ENCODE results near the gene CAV2. TPM values are rescaled to one million over a fixed set of nuclear protein-coding genes. Genes with fewer than 3 reads are reported as not detected.

CAV2 gene
- total and polyA plus RNA-seq, 2 of the 13 experiments (the other 11 are each of a cell fraction or from before 2014, with no cell fraction given), result 0.09 to 0.18 TPM

GRCh38 chr7:116510795-116511194, 11.3 kb downstream of the CAV2 start:
- H3K9me3 ChIP-seq (ENCODE audit: low read length), result no peaks in the 10 kb centered on the region
- no peak overlapping the region for H3K4me2 ChIP-seq (ENCODE audit: low read depth, low read length)
- H3K36me3 ChIP-seq (replicated peaks in 1 of 2; ENCODE audit: control insufficient read depth in 1 of 2, insufficient read depth in 2 of 2, low read length in 2 of 2), result no peaks in the 10 kb centered on the region
- in situ Hi-C loops (cut with HindIII; ENCODE audit: extremely low pct_ligation_motif_present, low pct_unique_long_range_greater_than_20kb) (no loop called here), intact Hi-C loops (cut with micrococcal nuclease; ENCODE audit: unreplicated experiment) (no loop called here)
- ChIA-PET POLR2A (no interaction called here), CTCF (ENCODE audit: low intra/inter-chr PET ratio, low total read pairs) (no interaction called here)
- ATAC-seq, result no peak
- no peak overlapping the region for H3K27ac ChIP-seq (ENCODE audit: extremely low read length, insufficient read depth, low read length)
- no peaks in the 10 kb centered on the region for H3K79me2 ChIP-seq (ENCODE audit: insufficient read depth, low read length)
- H2AFZ ChIP-seq (ENCODE audit: low read length), result no peak overlapping the region
- H3K4me3 ChIP-seq (replicated peaks in 1 of 3; ENCODE audit: insufficient read depth in 1 of 3, low read depth in 2 of 3, low read length in 3 of 3), result no peak overlapping the region
- no peak for DNase-seq (ENCODE audit: low spot score)
- H3K27me3 ChIP-seq (ENCODE audit: control insufficient read depth in 1 of 2, insufficient read depth in 2 of 2, low read length in 2 of 2), result no peaks in the 10 kb centered on the region
- peaks cover 20% of the 10 kb centered on the region for H3K4me1 ChIP-seq (ENCODE audit: insufficient read depth, low read length)
- no TSS peak for BruUV-seq (replicated peaks)
- no peak for FAIRE-seq
- no peaks in the 10 kb centered on the region for H4K20me1 ChIP-seq (ENCODE audit: insufficient read depth, low read length)
- TF ChIP-seq IRX3 (CRISPR knock-in tag; IDR thresholded peaks at IDR 0.05; ENCODE audit: borderline replicate concordance, low read depth), result no peak
- no peak for TF ChIP-seq GRHL1 (CRISPR knock-in tag; conservative IDR thresholded peaks at IDR 0.05)
- TF ChIP-seq ZNF317 (CRISPR knock-in tag; IDR thresholded peaks at IDR 0.05), result no peak
- TF ChIP-seq CBX5 (CRISPR knock-in tag; IDR thresholded peaks at IDR 0.05; ENCODE audit: borderline replicate concordance), result no peak
- TF ChIP-seq ATF4 (CRISPR knock-in tag; IDR thresholded peaks at IDR 0.05), result no peak
- TF ChIP-seq ZNF275 (CRISPR knock-in tag; IDR thresholded peaks at IDR 0.05; ENCODE audit: borderline replicate concordance), result no peak
- no peak for TF ChIP-seq U2AF2 (IDR thresholded peaks at IDR 0.05; ENCODE audit: low read depth, low read length)
- no peak overlapping the region for H3K9ac ChIP-seq (ENCODE audit: insufficient read depth, low read depth, low read length)

Data from HepG2 (cell line).